T-helper 2 cell treated with Interferon-gamma antibody and Interleukin-4, amounts not matched to agents 100 ng/mL and 5 ng/mL, for 36 hours (primary cell): ENCODE data around the gene LFNG. TPM values are rescaled to one million over a fixed set of nuclear protein-coding genes. Genes with fewer than 3 reads are reported as not detected.
"Not testable (repeated sequence)": the region's sequence is repeated elsewhere in the genome, so short reads cannot be mapped to it uniquely, and the experiment has no call there.

Experiments used
- intact Hi-C: fragments of 100-400 bp; cut with micrococcal nuclease; formaldehyde crosslinking; loops from one replicate; pipeline ENCODE4 v1.15.1; 2023
- total RNA-seq: library from RNA; stranded (reverse); gene quantifications from 2 replicates; pipeline ENCODE4 v1.2.3, GENCODE V29; 2022

LFNG gene
- total RNA-seq, 1 donor from 2014 or later = 85.6 TPM

DNA sequence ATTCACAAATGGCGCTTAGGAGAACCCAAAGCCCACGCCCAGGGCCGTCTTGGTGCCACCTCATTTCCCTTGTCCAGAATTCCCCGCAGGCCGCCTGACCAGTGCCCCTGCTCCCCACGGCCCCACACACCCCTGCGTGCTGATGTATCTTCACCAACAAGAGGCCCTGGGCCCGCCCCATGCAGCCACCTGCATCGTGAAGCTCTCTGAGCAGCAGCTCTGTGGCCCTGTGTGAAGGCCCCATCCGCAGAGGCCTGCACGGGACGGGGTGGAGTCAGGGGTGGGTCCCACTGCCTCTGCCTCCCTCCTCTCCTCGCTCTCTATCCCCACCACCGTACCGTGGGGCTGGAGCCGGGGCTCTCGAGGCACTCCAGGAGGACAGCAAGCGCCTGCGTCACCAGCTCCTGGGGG is 21.1 kb downstream of the LFNG start:
- intact Hi-C loops = no loop called here

DNA sequence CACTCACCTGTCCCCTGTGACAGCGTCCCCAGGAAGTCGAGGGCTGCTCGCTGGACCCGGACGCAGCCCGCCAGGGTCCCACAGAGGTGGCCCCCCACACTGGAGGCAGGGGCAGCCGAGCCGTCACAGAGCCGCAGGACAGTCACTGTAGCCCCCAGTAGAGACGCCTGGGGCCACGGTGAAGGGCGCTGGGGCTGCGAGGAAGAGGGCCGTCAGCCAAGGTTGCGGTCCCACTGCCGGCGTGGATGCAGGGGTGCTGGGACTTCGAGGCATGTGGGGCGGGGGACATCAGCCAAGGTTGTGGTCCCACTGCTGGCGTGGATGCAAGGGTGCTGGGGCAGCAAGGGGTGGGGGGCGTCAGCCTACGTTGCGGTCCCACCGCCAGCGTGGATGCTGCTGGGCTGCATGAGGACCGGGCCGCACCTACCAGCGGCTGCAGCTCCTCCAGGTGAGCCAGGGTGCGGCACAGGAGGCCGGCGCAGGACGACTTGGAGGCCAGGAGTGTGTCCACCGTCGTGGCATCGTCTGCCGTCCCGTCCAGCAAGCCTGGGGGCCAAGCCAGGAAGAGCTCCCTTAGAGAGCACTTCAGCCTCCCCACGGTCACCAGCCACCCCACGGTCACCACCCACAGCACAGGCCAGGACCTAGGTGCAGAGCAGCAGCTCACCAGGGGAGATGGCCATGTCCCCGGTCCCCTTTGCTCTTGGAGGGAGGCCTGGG is 21.9 kb downstream of the LFNG start:
- intact Hi-C loops = no loop called here

- intact Hi-C loops = no loop called here
Measured at GRCh38 chr7:2542011-2542915, 22.7 kb downstream of the LFNG start.

DNA sequence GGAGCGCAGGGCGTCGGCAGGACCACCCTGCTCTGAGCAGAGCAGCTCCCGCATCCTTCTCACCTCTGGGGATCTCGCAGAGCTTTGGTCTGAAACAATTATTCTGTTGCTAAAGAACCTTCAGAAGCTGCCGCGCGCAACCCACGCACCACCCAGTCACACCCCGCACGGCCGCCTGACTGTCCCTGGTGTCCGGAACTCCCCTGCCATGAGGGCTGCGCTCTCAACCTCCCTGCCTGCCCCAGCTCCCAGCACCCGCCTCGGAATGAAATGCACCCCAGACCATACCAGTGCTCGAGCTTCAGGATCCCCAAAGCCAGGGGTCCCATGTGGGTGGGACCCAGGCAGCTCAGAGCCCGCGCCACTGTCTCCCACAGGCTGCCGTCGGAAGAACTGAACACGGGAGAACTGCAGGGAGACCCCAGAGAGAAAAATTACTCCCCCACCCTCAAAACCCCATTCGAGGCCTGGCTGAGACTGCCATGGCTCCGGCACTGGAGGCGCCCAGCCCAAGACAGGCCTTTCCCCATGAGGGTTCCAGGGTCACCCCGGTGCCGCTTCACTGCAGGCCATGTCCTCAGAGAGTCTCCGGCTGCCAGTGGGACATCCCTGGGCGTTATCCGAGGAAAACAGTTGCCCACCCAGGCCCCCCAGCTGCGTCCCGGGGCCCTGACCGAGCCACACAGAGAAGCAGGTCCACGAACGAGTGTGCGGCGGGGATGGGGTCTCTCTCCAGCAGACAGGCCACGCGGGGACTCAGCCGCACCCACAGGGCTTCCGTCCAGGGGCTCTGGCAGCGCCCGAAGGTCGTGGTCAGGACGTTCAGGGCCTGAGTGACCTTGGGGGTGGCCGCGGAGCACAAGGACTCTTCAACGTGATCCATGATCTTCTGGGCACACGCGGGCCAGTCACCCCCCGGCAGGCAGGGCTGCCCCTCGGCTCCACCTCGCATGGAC is 23.6 kb downstream of the LFNG start:
- intact Hi-C loops = no loop called here

DNA sequence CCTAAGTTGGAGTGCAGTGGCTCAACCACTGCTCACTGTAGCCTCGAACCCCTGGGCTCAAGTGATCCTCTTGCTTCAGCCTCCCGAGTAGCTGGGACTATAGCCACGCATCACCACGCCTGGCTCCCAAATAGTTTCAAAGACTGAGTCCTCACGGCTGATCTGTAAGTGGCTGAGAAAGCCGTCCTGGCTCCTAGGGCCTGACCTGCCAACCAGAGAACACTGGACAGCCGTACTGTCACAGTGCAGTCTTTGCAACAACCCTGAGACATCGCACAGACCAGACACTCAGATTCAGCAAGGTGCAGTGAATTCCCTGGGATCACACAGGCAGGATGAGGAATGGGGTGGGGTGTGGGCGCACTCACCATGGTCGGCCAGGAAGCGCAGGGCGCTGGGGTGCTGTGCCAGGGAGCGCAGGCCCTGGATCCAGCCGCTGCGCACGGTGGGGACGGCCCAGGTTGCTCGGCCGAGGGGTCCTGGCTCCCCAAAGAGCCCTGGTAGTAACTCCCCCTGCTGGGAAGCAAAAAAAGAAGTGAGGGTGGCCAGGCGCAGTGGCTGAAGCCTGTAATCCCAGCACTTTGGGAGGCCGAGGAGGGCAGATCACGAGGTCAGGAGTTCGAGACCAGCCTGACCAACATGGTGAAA is 25.1 kb downstream of the LFNG start:
- intact Hi-C loops = no loop called here

GRCh38 chr7:2545746-2546425 is 26.3 kb downstream of the LFNG start:
- intact Hi-C loops = no loop called here

DNA sequence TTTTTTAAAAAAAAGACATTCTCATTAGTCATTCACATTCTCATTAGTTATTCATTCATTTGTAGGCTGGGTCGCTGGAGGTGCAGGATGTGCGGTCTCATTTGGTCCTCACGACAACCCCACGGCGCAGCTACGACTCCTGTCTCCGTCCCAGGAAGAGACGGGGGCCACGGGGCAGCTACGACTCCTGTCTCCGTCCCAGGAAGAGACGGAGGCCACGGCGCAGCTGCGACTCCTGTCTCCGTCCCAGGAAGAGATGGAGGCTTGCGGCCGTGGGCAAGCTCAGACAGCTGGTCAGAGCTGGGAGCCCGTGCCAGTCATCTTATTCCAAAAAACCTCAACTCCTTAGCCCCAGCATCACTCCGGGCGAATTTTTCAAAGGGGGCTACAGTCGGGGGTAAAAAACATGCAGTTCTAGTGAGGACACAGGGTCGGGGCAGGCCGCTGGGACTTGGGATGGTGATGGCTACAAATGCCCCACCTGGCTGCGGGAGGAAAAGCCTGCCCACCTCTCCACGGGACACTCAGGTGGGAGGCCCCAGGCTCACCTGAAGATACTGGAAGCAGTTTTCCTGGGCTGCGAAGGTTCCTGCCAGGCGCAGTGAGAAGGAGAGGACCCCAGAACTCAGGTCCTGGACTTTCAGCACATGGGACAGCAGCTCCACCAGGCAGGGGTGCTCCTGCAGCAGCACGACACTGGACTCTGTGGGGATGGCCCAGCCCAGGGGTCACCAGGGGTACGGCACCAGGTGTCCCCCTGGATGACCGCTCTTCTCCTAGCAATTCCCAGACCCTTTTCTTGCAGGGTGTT is 27.4 kb downstream of the LFNG start:
- intact Hi-C loops = no loop called here

- intact Hi-C loops = loop anchor here (10.0 kb wide), 2 partner anchors 77 to 163 kb away; partner anchors contain the start of gene GRIFIN
Measured at GRCh38 chr7:2551418-2551817, 31.8 kb downstream of the LFNG start.

DNA sequence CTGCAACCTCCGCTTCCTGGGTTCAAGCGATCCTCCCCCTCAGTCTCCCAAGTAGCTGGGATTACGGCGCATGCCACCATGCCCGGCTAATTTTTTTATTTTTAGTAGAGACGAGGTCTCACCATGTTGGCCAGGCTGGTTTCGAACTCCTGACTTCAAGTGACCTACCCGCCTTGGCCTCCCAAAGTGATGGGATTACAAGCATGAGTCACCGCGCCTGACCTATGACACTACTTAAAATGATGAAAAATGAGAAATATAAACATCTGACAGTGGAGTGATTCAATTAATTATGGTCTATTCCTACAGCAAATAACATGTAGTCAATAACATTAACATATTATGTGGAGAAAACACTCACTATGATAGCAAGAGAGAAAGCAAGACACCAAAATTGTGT is 33.5 kb downstream of the LFNG start:
- intact Hi-C loops = loop anchor here (10.0 kb wide), 2 partner anchors 78 to 162 kb away; partner anchors contain the start of gene GRIFIN

DNA sequence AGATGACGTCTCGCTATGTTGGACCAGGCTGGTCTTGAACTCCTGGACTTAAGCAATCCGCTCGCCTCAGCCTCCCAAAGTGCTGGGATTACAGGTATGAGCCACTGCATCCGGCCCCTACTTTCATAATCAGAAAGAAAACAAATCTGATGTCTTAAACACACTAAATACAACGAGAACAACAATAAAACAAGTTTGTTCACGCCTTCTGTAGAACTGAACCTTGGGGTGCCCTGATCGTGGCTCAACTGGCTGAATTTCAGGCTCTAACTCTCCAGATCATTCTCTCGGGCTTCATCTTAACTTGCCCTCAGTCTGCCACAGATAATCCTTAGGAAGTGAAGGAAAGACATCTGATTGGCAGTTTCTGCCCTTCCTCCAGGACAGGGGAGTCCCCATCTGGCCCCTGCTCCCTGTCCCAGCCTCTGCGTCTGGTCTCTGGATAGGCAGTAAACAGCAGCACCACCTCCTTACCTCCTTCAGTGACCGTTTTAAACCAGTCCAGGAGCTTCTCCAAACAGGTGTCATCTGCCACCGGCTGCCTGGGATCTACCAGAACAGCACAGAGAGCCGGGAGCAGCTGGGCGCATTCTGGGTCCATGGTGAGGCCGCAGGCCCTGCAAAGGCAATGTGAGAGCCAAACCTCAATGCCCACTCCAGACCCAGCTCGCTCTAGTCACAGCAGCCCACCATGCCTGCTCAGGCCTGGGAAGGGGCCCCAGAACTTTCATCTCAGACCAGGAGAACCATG is 34.4 kb downstream of the LFNG start:
- intact Hi-C loops = loop anchor here (10.0 kb wide), 2 partner anchors 79 to 161 kb away; partner anchors contain the start of gene GRIFIN

DNA sequence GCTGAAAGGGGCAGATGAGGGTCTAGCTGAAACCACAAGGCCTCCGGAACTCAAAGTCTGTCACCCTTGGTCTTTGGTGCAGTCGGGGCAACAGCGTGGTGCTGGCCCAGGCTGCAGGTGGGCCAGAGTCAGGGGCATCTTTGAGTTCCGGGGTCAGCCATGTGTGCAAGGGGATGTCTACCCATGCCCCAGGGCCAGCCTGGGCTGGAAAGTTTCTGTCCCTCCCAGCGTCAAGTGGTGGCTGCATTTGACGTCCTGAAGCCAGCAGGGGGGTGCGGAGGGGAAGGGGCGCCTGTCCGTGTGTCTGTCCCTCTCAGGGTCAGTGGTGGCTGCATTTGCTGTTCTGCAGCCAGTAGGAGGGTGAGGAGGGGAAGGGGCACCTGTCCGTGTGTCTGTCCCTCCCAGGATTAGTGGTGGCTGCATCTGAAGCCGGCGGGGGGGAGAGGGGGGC is 35.1 kb downstream of the LFNG start:
- intact Hi-C loops = loop anchor here (1.0 to 10.0 kb wide), 6 partner anchors 24 to 200 kb away; partner anchors contain the start of genes CHST12, EIF3B, GRIFIN and TTYH3

DNA sequence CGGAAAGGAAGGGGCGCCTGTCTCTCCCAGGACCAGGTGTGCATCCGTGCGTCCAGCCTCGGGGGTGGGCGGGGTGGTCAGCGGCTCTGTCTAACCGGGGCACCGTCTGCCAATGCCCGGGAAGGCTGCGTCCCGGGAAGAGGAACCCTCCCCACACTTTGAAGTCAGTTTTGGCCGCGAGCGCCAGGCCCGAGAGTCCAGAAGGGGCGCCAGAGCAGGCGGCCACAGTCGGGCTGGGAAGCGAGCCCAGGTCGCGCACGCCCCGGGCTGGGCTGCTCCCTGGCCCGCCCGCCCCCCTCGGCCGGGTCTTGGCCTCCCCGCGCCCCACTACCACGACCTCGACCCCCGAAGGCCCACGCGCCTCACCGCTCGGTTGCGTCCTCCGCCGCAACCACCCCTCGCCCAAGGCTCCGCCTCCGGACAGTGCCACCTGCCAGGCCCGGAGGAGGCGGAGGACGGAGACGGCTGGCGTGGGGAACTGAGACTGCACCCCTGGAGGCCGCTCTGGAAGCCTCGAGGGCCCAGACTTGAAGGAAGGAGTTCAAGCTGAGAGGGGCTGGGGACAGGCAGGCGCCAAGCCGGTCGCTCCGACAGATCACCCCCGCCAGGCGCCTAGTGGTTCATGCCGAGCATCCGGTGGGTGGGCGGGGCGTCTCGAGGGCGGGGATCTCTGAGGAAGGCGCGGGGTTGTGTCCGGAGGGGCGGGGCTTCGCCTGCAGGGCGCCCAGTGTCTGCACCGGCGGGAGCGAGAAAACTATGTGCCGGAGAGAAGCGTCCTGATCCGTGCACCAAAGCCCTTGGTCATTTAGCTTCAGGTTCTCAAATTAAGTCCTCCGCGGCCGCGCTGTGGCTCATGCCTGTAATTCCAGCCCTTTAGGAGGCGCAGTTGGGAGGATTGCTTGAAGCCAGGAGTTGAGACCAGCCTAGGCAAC is 35.8 kb downstream of the LFNG start, which contains the start of gene BRAT1:
TSS of gene BRAT1 (minus strand) at position 404 of the 932 bp plus-strand sequence. CDS start 1,093 bp downstream, outside the sequence.
- intact Hi-C loops = loop anchor here (1.0 to 10.0 kb wide), 6 partner anchors 25 to 201 kb away; partner anchors contain the start of genes CHST12, EIF3B, GRIFIN and TTYH3

DNA sequence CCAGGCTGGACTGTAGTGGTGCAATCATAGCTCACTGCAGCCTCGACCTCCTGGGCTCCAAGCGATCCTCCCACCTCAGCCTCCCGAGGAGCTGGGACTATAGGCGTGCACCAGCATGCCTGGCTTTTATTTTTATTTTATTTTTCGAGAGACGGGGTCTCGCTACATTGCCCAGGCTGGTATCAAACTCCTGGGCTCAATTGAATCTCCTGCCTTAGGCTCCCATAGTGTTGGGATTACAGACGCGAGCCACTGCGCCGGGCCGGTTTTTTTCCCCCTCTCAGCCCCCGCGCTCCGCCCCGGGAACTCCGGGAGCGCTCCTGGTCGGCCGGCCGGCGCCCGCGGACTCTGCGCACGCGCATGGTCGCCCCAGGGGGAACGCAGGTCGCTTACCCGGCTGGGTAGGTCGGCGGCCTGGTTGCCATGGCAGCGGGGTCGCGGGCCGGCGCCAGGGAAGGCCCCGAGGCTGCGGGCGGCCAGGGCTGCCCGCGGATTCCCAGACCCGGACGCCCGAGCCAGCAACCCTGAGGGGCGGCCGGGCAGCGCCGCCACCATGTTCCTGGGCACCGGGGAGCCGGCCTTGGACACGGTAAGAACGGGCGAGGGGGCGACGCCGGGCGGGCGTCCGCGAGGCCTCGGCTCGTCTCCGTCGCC is 39.2 kb downstream of the LFNG start, which contains the start of gene IQCE:
TSS of gene IQCE (plus strand) at position 351 of the 654 bp plus-strand sequence. CDS start at position 554, 203 bp downstream.
- intact Hi-C loops = loop anchor here (1.0 to 10.0 kb wide), 4 partner anchors 39 to 244 kb away; partner anchors contain the start of genes GRIFIN, LFNG and SNX8

- intact Hi-C loops = loop anchor here (1.0 to 10.0 kb wide), 4 partner anchors 40 to 245 kb away; partner anchors contain the start of genes GRIFIN, LFNG and SNX8
Measured at GRCh38 chr7:2559283-2559950, 39.8 kb downstream of the LFNG start.

- intact Hi-C loops = not testable (repeated sequence)
Measured at GRCh38 chr7:2563955-2564354, 44.4 kb downstream of the LFNG start.
